ENCODE results near the gene SFTPD.

- TF ChIP-seq POLR2A (IDR thresholded peaks at IDR 0.05; ENCODE audit: low read depth, low read length) (no peak), POLR2AphosphoS5 (IDR thresholded peaks at IDR 0.05; ENCODE audit: low read depth, low read length) (no peak), TAF1 (IDR thresholded peaks at IDR 0.05; ENCODE audit: borderline replicate concordance, low read depth, low read length) (no peak)
Observed at GRCh38 chr10:79930267-79930666, 18.6 kb downstream of the SFTPD start.
